HEK293T (cell line): ENCODE results near the gene CDH8.

Experiments
- ARNT ChIP-seq: fragments of 450-650 bp; IDR thresholded peaks from 2 replicates; pipeline ENCODE4 v1.6.1; 2017; ENCODE audit warnings: mild to moderate bottlenecking
- BHLHE40 ChIP-seq: fragments of 450-650 bp; IDR thresholded peaks from 2 replicates; pipeline ENCODE4 v1.6.1; 2016; ENCODE audit warnings: mild to moderate bottlenecking, moderate library complexity, borderline replicate concordance
- ELF4 ChIP-seq: fragments of 450-650 bp; IDR thresholded peaks from 2 replicates; pipeline ENCODE4 v1.6.1; 2017; ENCODE audit warnings: antibody characterized with exemption
- FOXA1 ChIP-seq: fragments of 450-650 bp; IDR thresholded peaks from 2 replicates; pipeline ENCODE4 v1.6.1; 2016; ENCODE audit warnings: mild to moderate bottlenecking
- SP1 ChIP-seq: fragments of 450-650 bp; IDR thresholded peaks from 2 replicates; pipeline ENCODE4 v1.6.1; 2017

GRCh38 chr16:62058412-62058811 lies 22.2 kb upstream of the CDH8 start:
- TF ChIP-seq ELF4, result no peak
- no peak for TF ChIP-seq BHLHE40
- no peak for TF ChIP-seq ARNT
- TF ChIP-seq FOXA1, result no peak
- no peak for TF ChIP-seq SP1
